Endothelial cell of umbilical vein (primary cell): ENCODE measurements around the gene RTEL1. TPM values are rescaled to one million over a fixed set of nuclear protein-coding genes. Genes with fewer than 3 reads are reported as not detected.
A peak's percentile ranks its signal among the peaks of the same experiment; 100 is the strongest.

Source experiments
- BruUV-seq: library from RNA; stranded (reverse); fragments of 400-500 nt; replicated peaks from 2 replicates; lab custom pipeline; 2021; lab: Mats Ljungman, UMichigan
- CTCF ChIA-PET: fragments of 300-600, 350-600 bp; sonication (Branson Sonifier 250); formaldehyde crosslinking; loops from one replicate; lab custom pipeline; 2021; ENCODE audit warnings: antibody characterized with exemption, inconsistent platforms; lab: Charles Lee
- POLR2A ChIA-PET: fragments of 300-600, 350-600 bp; sonication (Branson Sonifier 250); formaldehyde crosslinking; loops from one replicate; lab custom pipeline; 2021; ENCODE audit warnings: antibody characterized with exemption, inconsistent platforms; lab: Charles Lee
- DNase-seq: peaks from one replicate; pipeline ENCODE4 v3.0.0-alpha.2; 2011; ENCODE audit warnings: low read depth, low spot score
- FAIRE-seq: peaks from 2 replicates; lab custom pipeline; 2011; peaks lifted over from hg19 to GRCh38; lab: Jason Lieb, UNC
- H2AFZ ChIP-seq: 2 replicates; pipeline ENCODE4 v1.6.0; 2012; ENCODE audit warnings: low read depth, low read length, control low read depth, inconsistent platforms
- H3K27ac ChIP-seq: 2 replicates; pipeline ENCODE4 v1.5.1; 2011; ENCODE audit warnings: low read depth, mild to moderate bottlenecking, control low read depth, low read length, moderate library complexity; ENCODE audit not compliant: insufficient read depth
- H3K27me3 ChIP-seq, 2 experiments: 2 replicates each; pipeline versions ENCODE4 v1.6.0 to v1.6.1; 2011; ENCODE audit warnings: low read length in 2 of 2, mixed read lengths in 1 of 2; ENCODE audit not compliant: control insufficient read depth in 2 of 2, insufficient read depth in 2 of 2
- H3K36me3 ChIP-seq, 2 experiments: 2 replicates in 1 of 2; 3 replicates in 1 of 2; pipeline ENCODE4 v1.5.1; 2011; ENCODE audit warnings: low read length in 2 of 2, mild to moderate bottlenecking in 1 of 2, moderate library complexity in 1 of 2; ENCODE audit not compliant: control insufficient read depth in 2 of 2, insufficient read depth in 2 of 2; ENCODE audit errors: extremely low read depth in 1 of 2
- H3K4me1 ChIP-seq: 3 replicates; pipeline ENCODE4 v1.5.1; 2011; ENCODE audit warnings: mild to moderate bottlenecking, low read length; ENCODE audit not compliant: control insufficient read depth, insufficient read depth; ENCODE audit errors: extremely low read depth
- H3K4me2 ChIP-seq: 2 replicates; pipeline ENCODE4 v1.6.1; 2011; ENCODE audit warnings: low read length, control low read depth, mixed read lengths; ENCODE audit not compliant: insufficient read depth
- H3K4me3 ChIP-seq, 3 experiments: fragments of 200-600 bp in 1 of 3; sonication (generic), shearing (Covaris generic) in 1 of 3; replicated peaks in 1 of 3; 2 replicates each; pipeline ENCODE4 v1.5.1; 2011 to 2016; ENCODE audit warnings: control low read depth in 3 of 3, low read length in 3 of 3, mild to moderate bottlenecking in 2 of 3, inconsistent platforms in 1 of 3, low read depth in 1 of 3, moderate library complexity in 1 of 3; ENCODE audit not compliant: insufficient read depth in 1 of 3
- H3K79me2 ChIP-seq: 2 replicates; pipeline ENCODE4 v1.6.0; 2012; ENCODE audit warnings: low read length, inconsistent platforms; ENCODE audit not compliant: control insufficient read depth, insufficient read depth
- H3K9ac ChIP-seq: replicated peaks from 2 replicates; pipeline ENCODE3; 2011; ENCODE audit warnings: low read length, control low read depth; ENCODE audit not compliant: insufficient read depth; ENCODE audit errors: extremely low read depth
- H3K9me1 ChIP-seq: replicated peaks from 3 replicates; pipeline ENCODE4 v1.6.0; 2011; ENCODE audit warnings: mild to moderate bottlenecking, low read length; ENCODE audit not compliant: control insufficient read depth, insufficient read depth; ENCODE audit errors: extremely low read depth
- H3K9me3 ChIP-seq: replicated peaks from 2 replicates; pipeline ENCODE4 v1.5.1; 2012; ENCODE audit warnings: low read length, inconsistent platforms; ENCODE audit not compliant: control insufficient read depth, insufficient read depth
- H4K20me1 ChIP-seq: replicated peaks from 2 replicates; pipeline ENCODE3; 2011; ENCODE audit warnings: mild to moderate bottlenecking, low read length; ENCODE audit not compliant: control insufficient read depth, insufficient read depth; ENCODE audit errors: extremely low read depth
- EZH2 ChIP-seq: IDR thresholded peaks from 2 replicates; pipeline ENCODE4 v1.6.1; 2012; ENCODE audit warnings: borderline replicate concordance, low read depth, mild to moderate bottlenecking, moderate library complexity, low read length, inconsistent platforms; ENCODE audit not compliant: severe bottlenecking
- FOS ChIP-seq: IDR thresholded peaks from 2 replicates; pipeline ENCODE4 v1.6.1; 2011; ENCODE audit warnings: mild to moderate bottlenecking, low read length, moderate library complexity, borderline replicate concordance; ENCODE audit not compliant: insufficient read depth
- GATA2 ChIP-seq: IDR thresholded peaks from 2 replicates; pipeline ENCODE4 v1.7.0; 2011; ENCODE audit warnings: low read depth, mild to moderate bottlenecking, moderate library complexity, mixed read lengths, low read length; ENCODE audit not compliant: insufficient read length, insufficient read depth
- JUN ChIP-seq: IDR thresholded peaks from 2 replicates; pipeline ENCODE4 v1.6.1; 2011; ENCODE audit warnings: borderline replicate concordance, low read depth; ENCODE audit not compliant: insufficient read length, insufficient read depth
- MYC ChIP-seq: IDR thresholded peaks from one replicate; pipeline ENCODE4 v1.6.1; 2011; ENCODE audit warnings: mild to moderate bottlenecking, low read depth, low read length
- POLR2A ChIP-seq: IDR thresholded peaks from 2 replicates; pipeline ENCODE4 v1.6.1; 2012; ENCODE audit warnings: low read depth, mild to moderate bottlenecking, control low read depth, low read length
- dilution Hi-C: fragments of 300-500 bp; cut with MboI; formaldehyde crosslinking; loops from one replicate; pipeline ENCODE4 v1.15.0; 2019; ENCODE audit warnings: low sequenced_read_pairs; ENCODE audit not compliant: extremely low pct_ligation_motif_present
- intact Hi-C: fragments of 100-400 bp; cut with micrococcal nuclease; formaldehyde crosslinking; loops from one replicate; pipeline ENCODE4 v1.10.0; 2022
- polyA plus RNA-seq, 4 experiments: library from polyadenylated mRNA; depleted of rRNA in 3 of 4; stranded (reverse) in 3 of 4; unstranded in 1 of 4; fragments of >200 nt; gene quantifications; 2 replicates each; pipeline versions ENCODE4 v1.2.1 to v1.2.3, GENCODE V29; 2011 to 2012; ENCODE audit warnings: missing spikeins in 1 of 4
- total RNA-seq: library from RNA; stranded (reverse); gene quantifications from 2 replicates; pipeline ENCODE4 v1.2.3, GENCODE V29; 2021
- TF ChIP-seq, protein P1 (sequence below), 2 donors: IDR thresholded peaks; 1 replicate in 1 of 2; 2 replicates in 1 of 2; pipeline ENCODE4 v1.5.1; 2011; ENCODE audit warnings: low read length in 2 of 2, mild to moderate bottlenecking in 2 of 2, moderate library complexity in 2 of 2, control low read depth in 1 of 2, inconsistent platforms in 1 of 2, low read depth in 1 of 2; ENCODE audit not compliant: insufficient read depth in 1 of 2; ENCODE audit errors: extremely low read depth in 1 of 2
- TF ChIP-seq, protein P2 (sequence below): IDR thresholded peaks from 2 replicates; pipeline ENCODE4 v1.6.1; 2011; ENCODE audit not compliant: insufficient read depth, insufficient read length

Gene RTEL1
- total and polyA plus RNA-seq, 2 donors (not counting 3 experiments of a cell fraction or from before 2014, with no cell fraction given): 17.0 to 44.9 TPM

DNA sequence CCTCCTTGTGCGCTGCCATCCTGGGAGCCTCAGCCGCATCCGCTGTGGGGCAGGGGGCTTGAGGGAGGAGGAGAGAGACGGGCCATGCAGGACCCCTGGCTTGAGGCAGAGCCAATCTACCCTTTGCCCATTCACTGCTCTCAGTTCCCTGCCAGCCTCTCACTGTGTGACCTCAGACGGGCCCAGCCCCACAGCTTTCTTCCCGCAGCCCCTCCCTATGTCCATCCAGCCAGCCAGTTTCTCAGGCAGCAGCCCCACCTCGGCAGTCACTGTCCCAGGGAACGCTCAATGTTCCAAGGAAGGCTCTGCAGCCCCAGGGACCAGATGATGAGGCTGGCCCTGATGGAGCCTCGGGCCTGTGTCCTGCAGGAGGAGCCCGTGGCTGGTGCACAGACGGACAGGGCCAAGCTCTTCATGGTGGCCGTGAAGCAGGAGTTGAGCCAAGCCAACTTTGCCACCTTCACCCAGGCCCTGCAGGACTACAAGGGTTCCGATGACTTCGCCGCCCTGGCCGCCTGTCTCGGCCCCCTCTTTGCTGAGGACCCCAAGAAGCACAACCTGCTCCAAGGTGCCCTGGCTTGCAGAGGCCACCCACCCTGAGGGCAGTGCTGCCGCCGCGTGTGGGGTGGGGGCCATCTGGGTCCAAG is 34.4 kb downstream of the RTEL1 start:
- no TSS peak for BruUV-seq
- ChIA-PET CTCF (interaction anchor here (1.4 to 1.5 kb wide), 2 partner anchors 10 to 51 kb away, joined by 3 to 4 read pairs; no protein-coding TSS in a partner anchor), POLR2A (no interaction called here)
- Histone ChIP-seq H3K27ac (no peak overlapping the region), H3K9me1 (no peaks in the 10 kb centered on the region), H3K36me3 (no peaks in the 10 kb centered on the region), H4K20me1 (no peaks in the 10 kb centered on the region), H3K9me3 (no peaks in the 10 kb centered on the region), H3K4me3 (no peak overlapping the region), H3K27me3 (no peaks in the 10 kb centered on the region), H3K4me1 (peaks cover 25% of the 10 kb centered on the region), H3K79me2 (no peaks in the 10 kb centered on the region), H3K4me2 (no peak overlapping the region), H3K9ac (no peak overlapping the region), H2AFZ (no peak overlapping the region)
- dilution Hi-C loops (no loop called here), intact Hi-C loops (no loop called here)
- DNase-seq (no peak), FAIRE-seq (no peak)
- no peak for TF ChIP-seq EZH2
- TF ChIP-seq GATA2: no peak
- no peak for TF ChIP-seq FOS
- TF ChIP-seq JUN: no peak

DNA sequence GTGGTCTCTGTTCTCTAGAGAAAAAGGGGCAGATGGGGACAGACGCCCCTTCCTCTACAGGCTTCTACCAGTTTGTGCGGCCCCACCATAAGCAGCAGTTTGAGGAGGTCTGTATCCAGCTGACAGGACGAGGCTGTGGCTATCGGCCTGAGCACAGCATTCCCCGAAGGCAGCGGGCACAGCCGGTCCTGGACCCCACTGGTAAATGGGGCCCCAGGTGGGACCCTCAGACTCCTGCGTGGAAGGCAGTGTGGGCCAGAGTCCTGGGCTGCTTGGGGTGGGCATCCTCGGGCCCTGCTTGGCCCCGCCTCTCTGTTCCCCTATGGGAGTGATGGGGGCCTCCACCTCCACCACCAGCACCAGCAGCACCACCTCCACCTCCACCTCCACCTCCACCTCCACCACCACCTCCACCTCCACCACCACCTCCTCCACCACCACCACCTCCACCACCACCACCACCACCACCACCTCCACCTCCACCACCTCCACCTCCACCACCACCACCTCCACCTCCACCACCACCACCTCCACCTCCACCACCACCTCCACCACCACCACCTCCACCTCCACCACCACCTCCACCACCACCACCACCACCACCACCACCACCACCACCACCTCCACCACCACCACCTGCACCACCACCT is 35.1 kb downstream of the RTEL1 start:
- peaks cover 25% of the 10 kb centered on the region for H3K4me1 ChIP-seq
- no peak overlapping the region for H3K4me2 ChIP-seq
- no peaks in the 10 kb centered on the region for H3K9me1 ChIP-seq
- ChIA-PET CTCF (interaction anchor here (1.4 kb wide), 1 partner anchor 51 kb away, joined by 3 read pairs; no protein-coding TSS in a partner anchor), POLR2A (no interaction called here)
- intact Hi-C loops (no loop called here), dilution Hi-C loops (no loop called here)
- H3K4me3 ChIP-seq: no peak overlapping the region
- H3K9ac ChIP-seq: no peak overlapping the region
- TF ChIP-seq JUN: no peak
- TF ChIP-seq MYC: no peak
- no peak for TF ChIP-seq POLR2A
- no peak for TF ChIP-seq FOS
- TF ChIP-seq, protein P1, sequence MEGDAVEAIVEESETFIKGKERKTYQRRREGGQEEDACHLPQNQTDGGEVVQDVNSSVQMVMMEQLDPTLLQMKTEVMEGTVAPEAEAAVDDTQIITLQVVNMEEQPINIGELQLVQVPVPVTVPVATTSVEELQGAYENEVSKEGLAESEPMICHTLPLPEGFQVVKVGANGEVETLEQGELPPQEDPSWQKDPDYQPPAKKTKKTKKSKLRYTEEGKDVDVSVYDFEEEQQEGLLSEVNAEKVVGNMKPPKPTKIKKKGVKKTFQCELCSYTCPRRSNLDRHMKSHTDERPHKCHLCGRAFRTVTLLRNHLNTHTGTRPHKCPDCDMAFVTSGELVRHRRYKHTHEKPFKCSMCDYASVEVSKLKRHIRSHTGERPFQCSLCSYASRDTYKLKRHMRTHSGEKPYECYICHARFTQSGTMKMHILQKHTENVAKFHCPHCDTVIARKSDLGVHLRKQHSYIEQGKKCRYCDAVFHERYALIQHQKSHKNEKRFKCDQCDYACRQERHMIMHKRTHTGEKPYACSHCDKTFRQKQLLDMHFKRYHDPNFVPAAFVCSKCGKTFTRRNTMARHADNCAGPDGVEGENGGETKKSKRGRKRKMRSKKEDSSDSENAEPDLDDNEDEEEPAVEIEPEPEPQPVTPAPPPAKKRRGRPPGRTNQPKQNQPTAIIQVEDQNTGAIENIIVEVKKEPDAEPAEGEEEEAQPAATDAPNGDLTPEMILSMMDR (IDR thresholded peaks at IDR 0.05; ENCODE audit: extremely low read depth in 1 of 2, insufficient read depth in 1 of 2, low read depth in 1 of 2, low read length in 2 of 2): no peak
- TF ChIP-seq EZH2: no peak
- TF ChIP-seq, protein P2, sequence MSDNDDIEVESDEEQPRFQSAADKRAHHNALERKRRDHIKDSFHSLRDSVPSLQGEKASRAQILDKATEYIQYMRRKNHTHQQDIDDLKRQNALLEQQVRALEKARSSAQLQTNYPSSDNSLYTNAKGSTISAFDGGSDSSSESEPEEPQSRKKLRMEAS: no peak
- H3K27ac ChIP-seq: no peak overlapping the region
- H4K20me1 ChIP-seq: no peaks in the 10 kb centered on the region
- DNase-seq (no peak), FAIRE-seq (peak; percentile 24)
- H3K36me3 ChIP-seq: no peaks in the 10 kb centered on the region
- H3K27me3 ChIP-seq: no peaks in the 10 kb centered on the region
- no peak overlapping the region for H2AFZ ChIP-seq
- no peaks in the 10 kb centered on the region for H3K79me2 ChIP-seq
- no peaks in the 10 kb centered on the region for H3K9me3 ChIP-seq
- no TSS peak for BruUV-seq
